HCT116 (cell line): ENCODE data around the gene ATP6V1B1.

Experiments used
- CEBPB ChIP-seq: IDR thresholded peaks from 2 replicates; pipeline ENCODE4 v1.6.1; 2012; ENCODE audit warnings: low read depth
- CTCF ChIP-seq, 3 experiments: fragments of 200-600 bp in 1 of 3; sonication (generic) in 1 of 3; IDR thresholded peaks in 2 of 3; conservative IDR thresholded peaks in 1 of 3; 2 replicates each; pipeline ENCODE4 v1.5.1; 2012 to 2017; ENCODE audit warnings: low read depth in 2 of 3, low read length in 2 of 3, antibody characterized with exemption in 1 of 3, borderline replicate concordance in 1 of 3, control low read depth in 1 of 3, mild to moderate bottlenecking in 1 of 3, mixed read lengths in 1 of 3, mixed run types in 1 of 3, moderate library complexity in 1 of 3; ENCODE audit not compliant: insufficient read depth in 1 of 3
- EZH2 ChIP-seq: fragments of 200-600 bp; sonication (generic); IDR thresholded peaks from 2 replicates; pipeline ENCODE4 v1.6.1; 2017; ENCODE audit warnings: antibody characterized with exemption, mixed run types
- EZH2phosphoT487 ChIP-seq: fragments of 200-600 bp; IDR thresholded peaks from 2 replicates; pipeline ENCODE4 v1.6.1; 2018; ENCODE audit warnings: antibody characterized with exemption, borderline replicate concordance
- POLR2A ChIP-seq: IDR thresholded peaks from 2 replicates; pipeline ENCODE4 v1.7.0; 2011; ENCODE audit warnings: borderline replicate concordance; ENCODE audit not compliant: insufficient read depth, insufficient read length; ENCODE audit errors: extremely low read depth
- POLR2AphosphoS5 ChIP-seq: IDR thresholded peaks from 2 replicates; pipeline ENCODE4 v1.6.1; 2011; ENCODE audit warnings: mild to moderate bottlenecking, low read depth, low read length, moderate library complexity
- TCF7L2 ChIP-seq: IDR thresholded peaks from 2 replicates; pipeline ENCODE4 v1.7.0; 2011; ENCODE audit warnings: borderline replicate concordance, inconsistent platforms; ENCODE audit not compliant: insufficient read depth, insufficient read length; ENCODE audit errors: extremely low read depth
- ZBTB33 ChIP-seq: IDR thresholded peaks from 2 replicates; pipeline ENCODE4 v1.6.1; 2011; ENCODE audit warnings: mild to moderate bottlenecking, low read length, moderate library complexity; ENCODE audit not compliant: insufficient replicate concordance; ENCODE audit errors: extremely low read depth

GRCh38 chr2:70960833-70961647, 25.3 kb downstream of the ATP6V1B1 start:
- TF ChIP-seq CTCF (IDR thresholded peaks at IDR 0.05 in 2 of 3, conservative IDR thresholded peaks at IDR 0.05 in 1 of 3; ENCODE audit: borderline replicate concordance in 1 of 3, insufficient read depth in 1 of 3, low read depth in 2 of 3, low read length in 2 of 3) (no peak), POLR2A (no peak), POLR2AphosphoS5 (no peak), EZH2 (no peak), TCF7L2 (no peak), CEBPB (no peak), ZBTB33 (no peak), EZH2phosphoT487 (no peak)
